T-helper 2 cell (primary cell): ENCODE results near the gene RPS15.
A peak's percentile ranks its signal among the peaks of the same experiment; 100 is the strongest.
"Not testable (repeated sequence)": the region's sequence is repeated elsewhere in the genome, so short reads cannot be mapped to it uniquely, and the experiment has no call there.

Experiments used
- DNase-seq, 5 experiments: peaks; one replicate each; pipeline versions ENCODE4 v3.0.0 to v3.0.0-alpha.2; 2012 to 2022

The RPS15 gene

GRCh38 chr19:1471010-1471514 is 32.9 kb downstream of the RPS15 start:
- no peak for DNase-seq

- DNase-seq: no peak
These were observed 33.4 kb downstream of the RPS15 start for GRCh38 chr19:1471515-1472160.

GRCh38 chr19:1472231-1473084 is 34.3 kb downstream of the RPS15 start:
- DNase-seq: no peak

GRCh38 chr19:1473085-1473851 is 35.1 kb downstream of the RPS15 start:
- DNase-seq: no peak

GRCh38 chr19:1474011-1474764 is 36.0 kb downstream of the RPS15 start:
- no peak for DNase-seq

GRCh38 chr19:1474765-1475351 is 36.7 kb downstream of the RPS15 start:
- DNase-seq: no peak

GRCh38 chr19:1475751-1476437 is 37.7 kb downstream of the RPS15 start:
- DNase-seq: no peak

- not testable (repeated sequence) for DNase-seq
These were observed 38.9 kb downstream of the RPS15 start for GRCh38 chr19:1477056-1477455.

- peak; percentile 79 to 95 (median 85) for DNase-seq
These were observed 40.9 kb downstream of the RPS15 start, which contains the start of gene C19orf25 for GRCh38 chr19:1478934-1479707. TSS of gene C19orf25 (minus strand) at chr19:1479215. CDS start at chr19:1478903, 312 bp downstream.

GRCh38 chr19:1481224-1481892 is 43.2 kb downstream of the RPS15 start:
- DNase-seq: no peak

GRCh38 chr19:1481893-1482360 is 43.7 kb downstream of the RPS15 start:
- DNase-seq: no peak

GRCh38 chr19:1482361-1483130 is 44.4 kb downstream of the RPS15 start:
- DNase-seq: no peak

- no peak for DNase-seq
These were observed 45.2 kb downstream of the RPS15 start for GRCh38 chr19:1483131-1483978.

- DNase-seq: no peak
These were observed 45.8 kb downstream of the RPS15 start for GRCh38 chr19:1483979-1484428.

GRCh38 chr19:1486720-1487575 is 48.8 kb downstream of the RPS15 start:
- DNase-seq: no peak

- DNase-seq: no peak
These were observed 49.5 kb downstream of the RPS15 start for GRCh38 chr19:1487576-1488281.
